HG03159 (cell line): ENCODE results near the gene SSRP1.
"Not testable (repeated sequence)": the region's sequence is repeated elsewhere in the genome, so short reads cannot be mapped to it uniquely, and the experiment has no call there.

Experiments
- ATAC-seq: cut with Tn5 transposase; IDR thresholded peaks from one replicate; pipeline ENCODE4 v1.9.1; 2021; ENCODE audit warnings: mild to moderate bottlenecking, moderate library complexity; ENCODE audit not compliant: unreplicated experiment

Gene SSRP1, protein sequence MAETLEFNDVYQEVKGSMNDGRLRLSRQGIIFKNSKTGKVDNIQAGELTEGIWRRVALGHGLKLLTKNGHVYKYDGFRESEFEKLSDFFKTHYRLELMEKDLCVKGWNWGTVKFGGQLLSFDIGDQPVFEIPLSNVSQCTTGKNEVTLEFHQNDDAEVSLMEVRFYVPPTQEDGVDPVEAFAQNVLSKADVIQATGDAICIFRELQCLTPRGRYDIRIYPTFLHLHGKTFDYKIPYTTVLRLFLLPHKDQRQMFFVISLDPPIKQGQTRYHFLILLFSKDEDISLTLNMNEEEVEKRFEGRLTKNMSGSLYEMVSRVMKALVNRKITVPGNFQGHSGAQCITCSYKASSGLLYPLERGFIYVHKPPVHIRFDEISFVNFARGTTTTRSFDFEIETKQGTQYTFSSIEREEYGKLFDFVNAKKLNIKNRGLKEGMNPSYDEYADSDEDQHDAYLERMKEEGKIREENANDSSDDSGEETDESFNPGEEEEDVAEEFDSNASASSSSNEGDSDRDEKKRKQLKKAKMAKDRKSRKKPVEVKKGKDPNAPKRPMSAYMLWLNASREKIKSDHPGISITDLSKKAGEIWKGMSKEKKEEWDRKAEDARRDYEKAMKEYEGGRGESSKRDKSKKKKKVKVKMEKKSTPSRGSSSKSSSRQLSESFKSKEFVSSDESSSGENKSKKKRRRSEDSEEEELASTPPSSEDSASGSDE

DNA sequence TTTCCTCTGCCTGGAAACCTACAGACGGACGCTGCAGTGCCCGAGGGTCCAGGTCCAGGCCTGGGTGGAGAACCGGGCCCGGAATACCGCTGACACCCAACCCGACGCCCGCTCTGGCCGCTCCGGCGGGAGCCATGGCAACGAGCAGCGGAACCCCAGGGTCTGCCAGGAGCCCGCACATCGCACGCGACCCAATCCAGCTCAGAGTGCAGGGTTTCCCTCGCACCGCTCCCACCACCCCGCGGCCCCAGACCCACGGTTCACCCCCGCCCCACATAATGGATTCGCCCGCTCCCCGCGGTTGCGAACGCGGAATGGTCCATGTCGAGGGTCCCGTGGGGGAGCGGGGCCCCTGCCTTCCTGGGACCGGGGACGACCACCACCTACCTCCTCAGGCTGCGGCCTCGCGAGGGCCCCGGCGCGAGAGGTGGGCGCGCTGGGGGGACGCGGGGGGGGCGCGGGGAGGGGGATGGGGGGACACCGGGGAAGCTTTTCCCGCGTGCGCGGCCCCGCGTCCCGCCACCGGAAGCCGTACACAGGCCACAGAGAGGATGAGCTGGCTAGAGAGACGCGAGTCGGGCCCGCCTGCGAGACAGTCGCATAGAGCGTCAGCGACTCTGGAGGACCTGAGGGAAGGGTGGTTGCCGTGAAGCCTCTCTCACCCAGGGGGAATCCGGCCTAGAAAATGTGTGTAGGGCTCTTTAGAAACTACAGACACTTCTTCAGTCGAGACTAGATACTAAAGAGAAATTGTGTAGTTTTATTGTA lies at the start of gene SSRP1:
Gene SSRP1 (minus strand): TSS at position 550 of the 768 bp plus-strand sequence. CDS start 771 bp downstream, outside the sequence.
- ATAC-seq: peak; percentile 99

DNA sequence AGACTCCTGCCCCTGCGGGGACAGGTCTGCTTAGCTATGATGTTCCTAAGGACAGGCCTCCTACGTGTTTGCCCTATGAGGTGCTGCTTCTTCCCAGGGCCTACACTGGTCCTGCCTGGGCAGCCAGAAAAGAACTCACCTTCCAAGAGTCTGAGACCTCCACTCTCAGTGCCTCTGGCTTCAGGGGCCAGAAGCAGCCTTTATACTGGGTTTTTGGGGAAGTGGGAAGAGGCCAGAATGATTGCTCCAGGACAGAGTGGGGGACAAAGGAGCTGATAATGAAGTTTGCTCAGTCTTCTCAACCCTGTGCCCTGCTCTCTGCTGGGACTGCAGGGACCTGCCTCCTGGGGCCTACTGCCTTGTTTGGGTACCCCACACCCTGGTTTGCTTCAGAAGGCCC lies 45.3 kb upstream of the SSRP1 start, which contains the start of gene PRG3:
Gene PRG3 (minus strand): TSS at position 176 of the 400 bp plus-strand sequence. CDS start 442 bp downstream, outside the sequence.
- no peak for ATAC-seq

DNA sequence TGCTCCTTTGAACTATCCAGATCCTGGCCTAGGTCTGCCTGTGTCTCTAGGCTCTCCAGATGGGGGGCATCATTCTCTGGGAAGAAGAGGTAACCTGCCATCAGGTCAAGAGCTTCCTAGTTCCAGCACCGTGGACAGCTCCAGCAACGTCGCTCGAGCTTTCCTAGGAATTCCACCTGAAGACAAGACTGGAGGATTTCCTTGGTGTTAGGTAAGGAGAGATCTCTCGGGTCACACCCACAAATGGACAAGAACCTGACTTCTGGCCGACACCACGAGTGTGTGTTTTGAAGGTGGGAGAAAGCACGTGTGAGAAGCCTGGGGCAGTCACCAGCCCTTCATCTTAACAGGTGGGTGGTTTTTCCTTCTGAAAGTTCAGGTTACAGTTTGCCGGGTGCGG lies 44.0 kb upstream of the SSRP1 start:
- ATAC-seq: no peak

DNA sequence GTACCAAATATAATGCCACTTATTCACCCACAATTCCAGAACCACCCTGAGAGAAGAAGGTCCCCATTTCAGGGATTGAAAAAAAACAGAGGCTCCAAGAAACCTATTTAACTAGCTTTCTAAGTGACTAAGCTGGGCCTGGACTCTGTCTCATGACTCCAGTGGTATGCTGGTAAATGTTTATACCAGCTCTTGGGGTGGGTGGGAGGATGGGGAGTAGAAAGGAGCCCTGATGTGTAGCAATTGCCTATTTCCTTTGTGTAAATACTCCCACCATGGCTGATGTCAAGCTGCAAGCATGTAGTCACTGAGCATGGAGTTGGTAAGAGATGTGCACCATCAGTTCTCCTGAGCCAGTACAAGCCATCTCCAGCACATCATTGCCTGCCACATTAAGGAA lies 42.5 kb upstream of the SSRP1 start:
- ATAC-seq: no peak

DNA sequence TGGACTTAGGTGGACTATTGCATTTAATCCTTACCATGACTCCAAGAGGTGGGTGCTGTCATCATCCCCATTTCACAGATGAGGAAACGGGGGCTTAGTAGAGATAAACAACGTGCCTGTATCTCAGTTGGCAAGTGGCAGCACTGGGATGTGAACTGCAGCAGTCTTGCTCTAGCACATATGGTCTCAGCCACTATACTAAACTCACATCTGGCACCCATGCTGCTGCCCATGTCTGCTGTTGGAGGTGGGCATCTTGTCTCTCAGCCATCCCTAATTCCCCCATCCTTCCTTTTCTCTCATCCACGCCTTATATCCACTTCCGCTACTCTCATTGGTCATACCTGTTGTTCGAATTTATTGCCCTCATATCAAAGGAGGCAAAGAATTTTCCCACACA lies 41.4 kb upstream of the SSRP1 start:
- no peak for ATAC-seq

DNA sequence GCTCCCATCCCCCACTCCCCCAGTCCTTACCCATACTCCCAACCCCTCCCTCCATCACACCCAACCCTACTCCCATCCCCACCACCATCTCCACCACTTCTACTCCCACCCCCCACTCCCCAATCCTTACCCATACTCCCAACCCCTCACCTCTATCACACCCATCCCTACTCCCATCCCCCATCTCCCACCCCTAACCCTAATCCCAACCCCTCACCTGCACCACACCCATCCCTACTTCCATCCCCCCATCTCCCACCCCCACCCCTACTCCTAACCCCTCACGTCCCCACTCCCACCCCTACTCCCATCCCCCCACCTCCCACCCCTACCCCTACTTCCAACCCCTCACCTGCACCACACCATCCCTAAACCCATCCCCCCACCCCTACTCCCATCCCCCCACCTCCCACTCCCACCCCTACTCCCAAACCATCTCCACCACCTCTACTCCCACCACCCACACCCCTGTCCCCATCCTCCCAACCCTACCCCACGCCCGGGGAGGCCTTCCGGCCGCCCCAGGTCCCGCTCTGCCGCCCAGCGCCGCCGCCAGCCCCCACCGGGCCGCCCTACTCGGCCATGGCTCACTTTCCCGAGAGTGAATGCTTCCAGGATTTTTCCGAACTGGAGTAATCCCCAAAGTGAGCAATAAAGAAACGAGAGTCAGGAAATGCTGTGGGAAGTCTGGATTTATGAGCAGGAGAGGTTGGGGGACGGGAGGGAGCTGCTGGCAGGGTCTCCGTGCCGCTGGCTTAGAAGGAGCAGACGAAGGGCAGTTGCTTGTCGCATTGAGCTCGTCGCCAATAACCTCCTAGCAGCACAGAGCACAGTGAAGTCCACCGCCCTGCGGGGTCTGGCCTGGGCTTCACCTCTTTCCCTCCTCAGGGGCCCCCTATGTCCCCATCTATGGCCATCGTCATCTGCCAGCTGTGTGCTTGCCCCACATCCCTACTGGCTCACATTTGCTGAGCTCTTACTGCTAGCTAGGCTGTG lies 40.7 kb upstream of the SSRP1 start:
- ATAC-seq: no peak

DNA sequence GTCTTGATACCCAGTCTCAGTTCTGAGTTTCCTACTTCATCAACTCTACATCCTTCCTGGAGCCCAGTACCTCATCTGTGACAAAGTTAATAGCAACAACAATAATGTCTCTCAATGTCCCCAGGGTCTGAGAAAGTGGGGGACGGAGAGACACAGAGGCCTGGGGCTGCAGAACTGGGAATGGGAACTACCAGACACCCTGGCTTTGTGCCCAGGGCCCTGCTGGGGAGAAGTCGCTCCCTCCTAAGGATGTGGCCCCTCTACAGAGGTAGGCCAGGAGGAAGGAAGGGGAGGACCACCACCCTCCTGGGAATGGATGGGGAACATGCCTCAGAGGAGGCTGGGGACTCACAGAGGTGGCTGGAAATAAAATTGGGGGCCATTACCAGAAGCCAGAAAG lies 39.8 kb upstream of the SSRP1 start:
- no peak for ATAC-seq

DNA sequence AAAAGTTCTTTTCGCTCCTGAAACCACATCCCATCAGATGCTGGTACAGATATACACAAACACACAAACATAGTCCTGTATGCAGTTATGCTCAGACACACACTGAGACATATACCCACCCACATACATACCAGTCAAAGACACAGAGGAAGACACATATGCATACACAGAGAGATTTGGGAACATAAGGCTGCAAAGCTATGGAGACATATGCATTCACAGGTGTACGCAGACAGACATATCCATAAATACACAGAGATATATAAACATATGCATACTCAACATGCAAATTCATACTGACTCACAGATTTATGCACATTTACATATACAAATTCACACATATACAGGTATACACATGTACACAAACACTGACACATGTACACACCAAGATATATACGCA lies 39.3 kb upstream of the SSRP1 start:
- ATAC-seq: no peak

DNA sequence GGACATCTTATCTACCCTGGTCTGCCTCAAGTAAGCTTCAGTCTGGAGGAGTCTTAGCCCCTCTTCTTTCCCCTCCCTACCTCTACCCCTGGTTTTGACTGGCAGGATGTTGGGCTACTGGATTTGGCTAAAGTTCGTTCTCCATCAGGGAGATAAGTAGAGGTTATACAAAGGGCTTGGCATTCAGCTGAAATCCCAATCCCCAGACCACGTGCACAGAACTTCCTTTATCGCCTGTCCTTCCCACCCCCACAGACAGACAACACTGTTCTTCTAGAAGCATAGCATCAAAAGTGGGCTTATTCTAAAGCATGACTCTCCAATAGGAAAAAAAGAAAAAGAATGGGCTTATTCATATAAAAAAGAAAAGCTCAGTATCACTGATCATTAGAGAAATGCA lies 37.5 kb upstream of the SSRP1 start:
- ATAC-seq: no peak

DNA sequence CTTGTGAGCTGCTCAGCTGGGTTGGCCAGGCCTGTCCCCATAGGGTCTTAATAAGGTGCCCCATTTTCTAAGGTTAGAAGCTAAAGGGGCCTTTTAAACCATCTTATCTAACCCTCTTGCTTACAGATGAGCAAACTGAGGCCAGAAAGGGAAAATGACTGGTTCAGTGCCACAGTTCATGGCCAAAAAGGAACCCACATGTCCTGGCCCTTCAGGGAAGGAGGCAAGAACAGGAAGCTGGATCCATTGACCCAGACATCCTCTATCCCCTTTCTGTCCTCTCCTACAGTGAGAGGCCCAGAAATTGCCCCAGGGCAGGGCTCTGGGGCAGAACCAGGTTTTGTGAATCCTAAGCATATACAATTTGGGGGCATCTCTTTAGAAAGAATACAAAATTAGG lies 35.2 kb upstream of the SSRP1 start:
- no peak for ATAC-seq

DNA sequence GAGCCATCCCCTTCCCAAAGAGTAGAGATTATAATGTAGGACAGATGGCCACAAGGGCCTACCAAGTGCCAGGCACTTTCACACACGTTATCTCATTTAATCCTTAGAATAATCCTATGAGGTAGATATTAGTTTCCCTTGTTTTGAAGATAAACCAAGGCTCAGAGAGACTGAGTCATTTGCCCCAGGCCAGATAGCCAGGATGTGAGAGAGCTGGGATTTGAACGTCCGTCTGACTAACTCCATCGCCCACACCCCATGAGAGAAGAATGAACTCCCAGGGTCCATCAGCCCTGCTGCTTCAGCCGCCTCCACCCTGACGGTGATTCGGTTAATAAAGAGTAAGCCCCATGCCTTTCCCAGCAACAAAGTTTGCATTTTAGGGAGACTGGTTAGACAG lies 34.6 kb upstream of the SSRP1 start:
- no peak for ATAC-seq

DNA sequence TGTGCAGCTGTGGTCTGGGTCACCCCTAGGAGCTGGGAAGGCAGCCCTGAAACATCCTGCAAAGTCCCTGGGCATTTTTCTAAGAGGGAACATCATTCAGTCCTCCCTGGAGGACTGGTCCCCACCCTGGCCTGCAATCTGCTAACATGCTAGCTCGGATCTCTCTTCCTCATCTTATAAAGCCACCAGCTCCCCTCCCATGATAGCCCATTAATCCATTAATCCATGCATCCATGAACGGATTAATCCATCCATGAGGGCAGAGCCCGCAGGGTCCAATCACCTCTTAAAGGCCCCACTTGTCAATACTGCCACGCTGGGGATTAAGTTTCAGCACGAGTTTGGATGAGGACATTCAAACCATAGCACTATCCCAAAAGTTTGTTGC lies 33.1 kb upstream of the SSRP1 start:
- no peak for ATAC-seq

DNA sequence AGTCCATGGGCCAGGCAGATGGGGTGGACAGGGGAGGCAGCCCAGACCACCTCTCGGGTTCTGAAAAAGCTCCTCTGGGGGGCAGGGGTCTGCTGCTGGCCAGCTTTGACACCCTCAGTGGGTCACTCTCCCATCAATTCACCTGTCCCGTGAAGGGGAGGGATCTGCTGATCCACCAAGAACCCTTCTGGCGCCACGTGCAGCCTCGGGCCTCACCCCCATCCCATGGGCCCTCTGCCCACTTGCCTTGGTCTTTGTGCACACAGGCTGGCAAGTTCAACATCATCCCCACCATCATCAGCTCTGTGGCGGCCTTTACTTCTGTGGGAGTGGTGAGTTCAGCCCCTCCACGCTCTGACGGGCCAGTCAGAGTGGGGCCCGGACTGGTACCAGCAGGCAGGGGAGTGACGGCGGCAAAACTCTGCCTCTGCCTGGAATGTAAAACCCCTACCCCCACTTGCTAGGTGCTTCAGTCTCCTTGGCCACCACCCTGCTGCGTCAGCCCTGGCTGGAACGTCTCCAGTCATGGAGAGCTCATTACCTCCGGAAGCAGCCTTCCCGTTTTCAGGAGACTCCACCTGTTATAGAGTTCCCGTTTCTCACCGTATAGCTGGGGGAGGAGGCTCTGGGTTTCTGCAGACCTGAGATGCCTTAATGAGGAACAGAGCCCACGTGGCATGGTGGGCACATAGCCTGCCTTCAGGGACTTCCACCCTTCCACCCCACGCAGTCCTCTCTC lies 32.6 kb upstream of the SSRP1 start:
- ATAC-seq: no peak

DNA sequence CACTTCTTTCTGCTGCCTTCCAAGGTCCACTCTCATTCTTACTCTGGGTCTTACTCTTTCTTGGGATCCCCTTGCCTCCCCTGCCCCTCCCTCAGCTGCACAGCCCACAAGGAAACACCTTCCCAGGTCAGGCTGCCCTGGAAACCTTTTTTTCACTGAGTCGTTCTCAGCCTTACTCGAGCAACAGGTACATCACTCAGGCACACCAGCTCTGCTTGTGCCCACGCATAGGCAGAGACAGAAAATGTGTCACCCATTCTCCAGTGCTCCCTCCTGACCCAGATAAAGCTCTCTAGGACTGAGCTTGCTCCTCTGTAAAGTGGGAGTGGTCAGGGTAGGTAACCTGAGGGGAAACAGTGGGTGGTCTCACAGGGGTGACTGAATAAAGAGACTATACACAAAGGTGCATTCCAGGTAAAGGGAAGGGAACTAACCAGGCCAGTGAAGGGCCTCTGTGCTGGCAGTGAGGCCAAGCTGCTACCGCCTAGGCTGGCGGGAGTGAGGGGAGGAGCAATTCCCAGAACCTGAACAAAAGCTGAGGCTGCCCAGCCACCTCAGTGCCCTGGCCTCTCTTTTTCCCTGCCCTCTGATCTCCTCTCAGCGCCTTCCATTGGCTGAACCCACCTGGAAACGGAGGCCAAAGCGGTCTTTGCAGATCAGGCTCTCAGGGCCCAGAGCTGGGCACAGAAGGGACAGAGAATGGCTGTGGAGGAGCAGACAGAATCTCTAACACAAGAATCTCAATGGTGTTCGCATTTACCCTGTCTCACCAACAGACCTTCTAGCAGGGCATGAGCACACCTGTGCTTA lies 29.4 kb upstream of the SSRP1 start:
- no peak for ATAC-seq

DNA sequence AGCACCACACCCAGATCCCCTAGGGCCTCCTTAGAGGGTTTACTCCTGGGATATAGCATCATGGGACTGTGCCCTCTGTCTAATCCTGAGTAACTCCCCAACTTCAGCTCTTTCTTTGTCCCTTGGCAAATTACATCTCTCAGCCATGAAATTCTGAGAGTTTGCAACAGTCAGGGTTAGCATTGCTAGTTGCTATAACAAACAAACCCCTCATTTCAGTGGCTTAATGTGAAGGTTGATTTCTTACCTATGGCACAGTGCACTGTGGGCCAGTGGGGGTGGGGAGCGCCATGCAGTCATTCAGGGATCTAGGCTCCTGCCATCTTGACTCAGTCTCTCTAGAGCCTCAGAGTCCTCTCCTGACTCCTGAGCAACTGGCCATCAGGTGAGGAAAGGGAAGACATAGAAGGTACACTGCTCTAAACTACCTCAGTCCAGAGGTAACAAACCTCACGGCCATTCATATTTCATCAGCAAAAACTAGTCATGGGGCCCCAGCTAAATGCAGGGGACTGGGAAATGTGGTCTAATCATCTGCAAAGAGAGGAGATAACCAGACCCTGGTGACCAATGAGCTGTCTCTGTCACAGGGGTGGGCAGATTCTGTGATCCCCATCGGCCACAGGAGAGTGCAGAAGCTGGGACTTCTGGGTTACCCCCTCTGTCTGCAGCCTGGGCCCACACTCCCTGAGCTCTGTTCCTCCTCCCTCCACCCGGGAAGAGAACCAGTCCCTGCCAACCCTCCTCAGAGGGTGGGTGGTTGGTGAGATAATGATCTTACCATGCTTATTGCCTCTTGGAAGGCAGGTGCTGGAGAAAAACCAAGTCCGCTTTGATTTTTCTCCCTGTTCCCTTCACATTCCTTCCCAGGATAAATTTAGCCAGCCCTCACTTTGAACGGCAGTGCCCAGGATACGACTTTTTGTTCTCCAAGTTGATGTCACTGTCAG lies 27.7 kb upstream of the SSRP1 start:
- no peak for ATAC-seq

DNA sequence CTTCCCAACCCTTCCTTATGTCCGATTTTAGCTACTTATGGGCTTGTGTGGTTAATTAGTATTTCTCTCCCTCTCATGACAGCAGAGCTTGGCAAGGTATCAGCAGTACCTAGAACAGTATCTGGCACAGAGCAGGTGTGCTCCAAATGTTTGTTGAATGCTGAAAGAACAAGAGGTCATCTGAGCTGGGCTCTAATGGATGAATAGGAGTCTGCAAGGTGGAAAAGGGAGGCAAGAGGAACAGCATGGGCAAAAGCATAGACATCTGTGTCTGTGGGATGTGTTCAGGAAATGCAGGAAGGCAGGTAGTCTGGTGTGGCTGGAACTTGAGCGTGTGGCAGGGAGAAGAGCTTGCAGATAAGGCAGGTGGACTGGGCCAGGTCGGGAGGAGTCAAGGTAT lies 26.2 kb upstream of the SSRP1 start:
- no peak for ATAC-seq

DNA sequence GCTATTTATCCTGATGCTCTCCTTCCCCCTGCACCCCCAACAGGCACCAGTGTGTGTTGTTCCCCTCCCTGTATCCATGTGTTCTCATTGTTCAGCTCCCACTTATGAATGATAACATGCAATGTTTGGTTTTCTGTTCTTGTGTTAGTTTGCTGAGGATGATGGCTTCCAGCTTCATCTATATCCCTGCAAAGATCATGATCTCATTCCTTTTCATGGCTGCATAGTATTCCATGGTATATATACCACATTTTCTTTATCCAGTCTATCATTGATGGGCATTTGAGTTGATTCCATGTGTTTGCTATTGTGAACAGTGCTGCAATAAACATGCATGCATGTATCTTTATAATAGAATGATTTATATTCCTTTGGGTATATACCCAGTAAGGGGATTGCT lies 25.7 kb upstream of the SSRP1 start:
- not testable (repeated sequence) for ATAC-seq

DNA sequence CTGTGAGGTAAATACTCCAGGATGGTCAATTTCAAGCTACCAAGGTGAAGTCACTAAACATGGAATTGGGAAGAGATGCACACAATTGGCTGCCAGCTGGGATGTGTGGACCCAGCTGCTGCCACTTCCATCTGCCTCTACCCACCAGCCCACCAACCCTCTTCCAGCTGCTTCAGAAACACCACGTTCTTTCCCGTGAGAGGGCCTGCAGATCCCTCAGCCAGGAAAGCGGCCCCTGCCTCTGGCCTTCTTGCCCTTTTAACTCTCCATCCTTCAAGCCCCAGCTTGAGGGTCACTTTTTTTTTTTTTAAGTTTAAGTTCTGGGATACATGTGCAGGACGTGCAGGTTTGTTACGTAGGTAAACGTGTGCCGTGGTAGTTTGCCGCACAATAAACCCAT lies 25.3 kb upstream of the SSRP1 start:
- no peak for ATAC-seq
